GM23248 (cell line): ENCODE data around the gene PPM1L. TPM values are rescaled to one million over a fixed set of nuclear protein-coding genes. Genes with fewer than 3 reads are reported as not detected.
A peak's percentile ranks its signal among the peaks of the same experiment; 100 is the strongest.

ENCODE experiments used
- DNase-seq: peaks from one replicate; pipeline ENCODE4 v3.0.0-alpha.2; 2015
- H2AFZ ChIP-seq: fragments of 200-600 bp; sonication (generic); 2 replicates; pipeline ENCODE4 v1.6.1; 2016; ENCODE audit warnings: antibody characterized with exemption
- H3F3A ChIP-seq: fragments of 200-600 bp; sonication (generic); 2 replicates; pipeline ENCODE4 v1.6.1; 2016; ENCODE audit warnings: mild to moderate bottlenecking, antibody characterized with exemption, mixed run types; ENCODE audit not compliant: insufficient read depth
- H3K27ac ChIP-seq: fragments of 200-600 bp; sonication (generic); 2 replicates; pipeline ENCODE4 v1.5.1; 2016; ENCODE audit warnings: mild to moderate bottlenecking
- H3K27me3 ChIP-seq: fragments of 200-600 bp; sonication (generic); replicated peaks from 2 replicates; pipeline ENCODE4 v1.6.1; 2016; ENCODE audit warnings: mild to moderate bottlenecking; ENCODE audit not compliant: insufficient read depth
- H3K36me3 ChIP-seq: fragments of 200-600 bp; sonication (generic); 2 replicates; pipeline ENCODE4 v1.6.1; 2016; ENCODE audit warnings: low read depth, mild to moderate bottlenecking
- H3K4me1 ChIP-seq: fragments of 200-600 bp; sonication (generic); 2 replicates; pipeline ENCODE4 v1.6.1; 2016; ENCODE audit warnings: mild to moderate bottlenecking; ENCODE audit not compliant: insufficient read depth
- H3K4me2 ChIP-seq: fragments of 200-600 bp; sonication (generic); one replicate; pipeline ENCODE4 v1.6.1; 2016; ENCODE audit warnings: mild to moderate bottlenecking; ENCODE audit not compliant: unreplicated experiment
- H3K4me3 ChIP-seq: fragments of 200-600 bp; sonication (generic); 2 replicates; pipeline ENCODE4 v1.5.1; 2016; ENCODE audit warnings: mild to moderate bottlenecking
- H3K79me2 ChIP-seq: fragments of 200-600 bp; sonication (generic); 2 replicates; pipeline ENCODE4 v1.6.1; 2016; ENCODE audit warnings: mild to moderate bottlenecking; ENCODE audit not compliant: insufficient read depth
- H3K9ac ChIP-seq: fragments of 200-600 bp; sonication (generic); 2 replicates; pipeline ENCODE4 v1.6.1; 2016; ENCODE audit warnings: mild to moderate bottlenecking
- H3K9me2 ChIP-seq: fragments of 200-600 bp; sonication (generic); 2 replicates; pipeline ENCODE4 v1.6.1; 2016; ENCODE audit warnings: mixed run types, mild to moderate bottlenecking, moderate library complexity; ENCODE audit not compliant: insufficient read depth
- H3K9me3 ChIP-seq: fragments of 200-600 bp; sonication (generic); one replicate; pipeline ENCODE4 v1.6.1; 2017; ENCODE audit warnings: low read depth
- H4K20me1 ChIP-seq: fragments of 200-600 bp; sonication (generic); 2 replicates; pipeline ENCODE4 v1.6.0; 2016; ENCODE audit not compliant: insufficient read depth
- EZH2 ChIP-seq: fragments of 200-600 bp; sonication (generic); IDR thresholded peaks from 2 replicates; pipeline ENCODE4 v1.6.1; 2018; ENCODE audit warnings: antibody characterized with exemption, mild to moderate bottlenecking; ENCODE audit not compliant: insufficient read depth, poor library complexity, severe bottlenecking
- EZH2phosphoT487 ChIP-seq: fragments of 200-600 bp; sonication (generic); IDR thresholded peaks from 2 replicates; pipeline ENCODE4 v1.6.1; 2018; ENCODE audit warnings: antibody characterized with exemption, moderate library complexity, mild to moderate bottlenecking, low read depth; ENCODE audit not compliant: insufficient read depth
- WGBS, 2 experiments: methylation state at CpG; one replicate each; pipeline ENCODE4 v1.1.6; 2015 to 2017; ENCODE audit warnings: low lambda C conversion rate in 2 of 2, low coverage in 1 of 2; ENCODE audit errors: missing lambda C conversion rate in 2 of 2; 5-methylcytosine and 5-hydroxymethylcytosine counted together
- in situ Hi-C: fragments of 300-500 bp; cut with MboI; formaldehyde crosslinking; loops from 2 replicates; pipeline ENCODE4 v1.15.0; 2020
- polyA plus RNA-seq: library from polyadenylated mRNA; unstranded; fragments of >200 nt; fragmentation: Nextera tagmentation; extraction: Ambion mirVana; gene quantifications from 2 replicates; pipeline ENCODE4 v1.2.1, GENCODE V29; 2016
- total RNA-seq: library from RNA; depleted of rRNA; stranded (reverse); fragments of >200 nt; shearing (Covaris generic); gene quantifications from 2 replicates; pipeline ENCODE4 v1.2.3, GENCODE V29; 2014

The PPM1L gene
- total and polyA plus RNA-seq, 2 experiments from 2014 or later = under 0.01 to 0.26 TPM

- H3K79me2 ChIP-seq = no peaks in the 10 kb centered on the region
- no peak overlapping the region for H3K27ac ChIP-seq
- no peaks in the 10 kb centered on the region for H3K9me2 ChIP-seq
- no peaks in the 10 kb centered on the region for H4K20me1 ChIP-seq
- H3F3A ChIP-seq = no peaks in the 10 kb centered on the region
- no peak overlapping the region for H2AFZ ChIP-seq
- TF ChIP-seq EZH2 (no peak), EZH2phosphoT487 (no peak)
- H3K4me3 ChIP-seq = no peak overlapping the region
- no peaks in the 10 kb centered on the region for H3K9me3 ChIP-seq
- H3K4me1 ChIP-seq = no peaks in the 10 kb centered on the region
- H3K4me2 ChIP-seq = no peak overlapping the region
- peaks cover 14% of the 10 kb centered on the region; the same call in 1 of the 2 replicates for H3K27me3 ChIP-seq
- no peak for DNase-seq
- in situ Hi-C loops = loop anchor here (25.0 kb wide), 1 partner anchor 460 kb away; no protein-coding TSS in a partner anchor
- no peak overlapping the region for H3K9ac ChIP-seq
- no peaks in the 10 kb centered on the region for H3K36me3 ChIP-seq
- WGBS, 2 experiments = 67 to 74% methylated on average over 8 of the region's 8 CpGs
Observed at GRCh38 chr3:160951642-160952487, 195.8 kb downstream of the PPM1L start.

DNA sequence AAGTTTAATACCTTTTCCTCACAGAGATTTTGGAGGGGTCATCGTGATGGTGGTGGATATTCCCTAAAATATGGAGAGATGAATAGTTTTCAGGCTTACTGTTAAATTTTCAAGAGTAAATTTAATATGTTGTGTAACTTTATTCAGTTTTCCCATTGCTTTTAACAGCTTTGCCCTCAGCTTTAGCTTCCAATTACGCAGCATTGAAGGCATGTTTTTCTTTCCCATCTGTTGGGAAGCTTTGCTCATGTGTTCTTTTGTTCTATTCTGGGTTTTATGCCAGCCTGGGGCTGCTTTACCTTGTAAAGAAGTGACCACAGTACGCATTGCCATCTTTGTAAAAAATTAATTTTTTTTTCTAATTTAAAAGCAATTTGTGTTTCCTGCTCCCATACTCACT is 197.7 kb downstream of the PPM1L start:
- WGBS, 2 experiments = 64 to 68% methylated on average over 3 of the region's 3 CpGs
- H3K36me3 ChIP-seq = no peaks in the 10 kb centered on the region
- H3K27me3 ChIP-seq = peaks cover 14% of the 10 kb centered on the region; the same call in 1 of the 2 replicates
- H3K9me2 ChIP-seq = no peaks in the 10 kb centered on the region
- no peaks in the 10 kb centered on the region for H4K20me1 ChIP-seq
- no peak overlapping the region for H3K4me3 ChIP-seq
- no peaks in the 10 kb centered on the region for H3K4me1 ChIP-seq
- H3F3A ChIP-seq = no peaks in the 10 kb centered on the region
- no peak for DNase-seq
- TF ChIP-seq EZH2phosphoT487 = no peak
- TF ChIP-seq EZH2 = no peak
- in situ Hi-C loops = loop anchor here (25.0 kb wide), 1 partner anchor 459 kb away; no protein-coding TSS in a partner anchor
- H3K4me2 ChIP-seq = no peak overlapping the region
- no peaks in the 10 kb centered on the region for H3K9me3 ChIP-seq
- no peak overlapping the region for H2AFZ ChIP-seq
- H3K9ac ChIP-seq = no peak overlapping the region
- H3K79me2 ChIP-seq = no peaks in the 10 kb centered on the region
- H3K27ac ChIP-seq = no peak overlapping the region

- no peaks in the 10 kb centered on the region for H3K9me2 ChIP-seq
- no peaks in the 10 kb centered on the region for H3K4me1 ChIP-seq
- H3K27me3 ChIP-seq = no peaks in the 10 kb centered on the region; the same call in 1 of the 2 replicates
- H2AFZ ChIP-seq = no peak overlapping the region
- H3K9me3 ChIP-seq = no peaks in the 10 kb centered on the region
- H3K4me3 ChIP-seq = no peak overlapping the region
- no peak overlapping the region for H3K9ac ChIP-seq
- peak; percentile 47 for DNase-seq
- TF ChIP-seq EZH2 = no peak
- no peak for TF ChIP-seq EZH2phosphoT487
- no peaks in the 10 kb centered on the region for H3F3A ChIP-seq
- H3K36me3 ChIP-seq = no peaks in the 10 kb centered on the region
- in situ Hi-C loops = loop anchor here (25.0 kb wide), 1 partner anchor 456 kb away; no protein-coding TSS in a partner anchor
- H3K27ac ChIP-seq = no peak overlapping the region
- H3K4me2 ChIP-seq = no peak overlapping the region
- no peaks in the 10 kb centered on the region for H3K79me2 ChIP-seq
- H4K20me1 ChIP-seq = no peaks in the 10 kb centered on the region
Observed at GRCh38 chr3:160956785-160957184, 200.8 kb downstream of the PPM1L start.

- H3K9ac ChIP-seq = no peak overlapping the region
- H3K27me3 ChIP-seq = no peaks in the 10 kb centered on the region; the same call in 1 of the 2 replicates
- DNase-seq = no peak
- H3K9me2 ChIP-seq = no peaks in the 10 kb centered on the region
- H3K9me3 ChIP-seq = no peaks in the 10 kb centered on the region
- no peaks in the 10 kb centered on the region for H3K79me2 ChIP-seq
- in situ Hi-C loops = loop anchor here (25.0 kb wide), 1 partner anchor 452 kb away; no protein-coding TSS in a partner anchor
- no peaks in the 10 kb centered on the region for H3K36me3 ChIP-seq
- no peaks in the 10 kb centered on the region for H3F3A ChIP-seq
- no peak overlapping the region for H3K27ac ChIP-seq
- TF ChIP-seq EZH2phosphoT487 (no peak), EZH2 (no peak)
- H3K4me3 ChIP-seq = no peak overlapping the region
- H3K4me2 ChIP-seq = no peak overlapping the region
- no peaks in the 10 kb centered on the region for H3K4me1 ChIP-seq
- WGBS, 2 experiments = 38 to 39% methylated on average over 1 of the region's 1 CpG
- no peaks in the 10 kb centered on the region for H4K20me1 ChIP-seq
- H2AFZ ChIP-seq = no peak overlapping the region
Observed at GRCh38 chr3:160960568-160960967, 204.5 kb downstream of the PPM1L start.
